ENCODE results near the gene VAV2. TPM values are rescaled to one million over a fixed set of nuclear protein-coding genes. Genes with fewer than 3 reads are reported as not detected.

VAV2 gene
- total RNA-seq, 1 donor from 2014 or later, result 21.0 TPM

DNA sequence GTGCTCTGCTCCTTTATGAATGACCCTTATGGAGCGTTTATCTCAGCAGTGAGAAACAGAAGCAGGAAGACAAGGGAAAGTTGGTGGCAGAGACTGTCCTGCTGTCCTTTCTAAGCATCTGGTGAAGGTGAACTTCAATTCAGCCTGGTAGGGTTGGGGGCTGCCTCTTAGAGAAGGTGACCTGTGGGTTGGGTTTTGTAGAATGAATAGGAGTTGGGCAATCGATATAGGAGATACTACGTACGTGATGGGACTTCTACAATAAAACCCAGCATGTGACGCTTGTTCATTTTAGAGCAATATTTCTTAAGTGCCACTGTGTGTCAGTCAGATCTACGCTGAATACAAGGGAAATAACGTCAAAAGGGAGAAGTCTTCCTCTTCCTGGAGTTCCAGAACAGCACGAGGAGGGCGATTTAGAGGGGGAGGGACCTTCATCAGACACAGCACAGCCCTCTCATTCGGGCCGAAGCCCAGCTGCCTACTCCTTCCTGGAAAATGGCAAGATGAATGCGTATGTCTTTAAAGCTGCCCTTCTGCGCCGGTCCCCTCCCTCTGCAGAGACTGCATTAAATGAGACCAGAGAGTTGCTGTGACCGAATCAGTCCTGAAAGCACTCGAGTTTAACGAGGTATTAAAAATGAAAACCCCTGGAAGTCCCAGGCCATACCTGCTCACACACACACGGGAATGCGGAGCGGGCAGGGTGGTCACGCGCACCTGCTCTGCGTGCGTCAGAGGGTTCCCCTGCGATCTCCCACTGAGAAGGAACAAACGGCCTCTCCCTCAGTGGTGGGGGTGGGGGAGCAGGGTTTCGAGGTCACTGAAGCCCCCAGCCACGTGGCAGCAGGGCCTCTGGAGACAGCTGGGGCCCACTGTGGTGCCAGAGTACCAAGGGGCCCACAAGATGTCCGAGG is 168.7 kb downstream of the VAV2 start:
- DNase-seq (ENCODE audit: low read depth, low spot score), result no peak

DNA sequence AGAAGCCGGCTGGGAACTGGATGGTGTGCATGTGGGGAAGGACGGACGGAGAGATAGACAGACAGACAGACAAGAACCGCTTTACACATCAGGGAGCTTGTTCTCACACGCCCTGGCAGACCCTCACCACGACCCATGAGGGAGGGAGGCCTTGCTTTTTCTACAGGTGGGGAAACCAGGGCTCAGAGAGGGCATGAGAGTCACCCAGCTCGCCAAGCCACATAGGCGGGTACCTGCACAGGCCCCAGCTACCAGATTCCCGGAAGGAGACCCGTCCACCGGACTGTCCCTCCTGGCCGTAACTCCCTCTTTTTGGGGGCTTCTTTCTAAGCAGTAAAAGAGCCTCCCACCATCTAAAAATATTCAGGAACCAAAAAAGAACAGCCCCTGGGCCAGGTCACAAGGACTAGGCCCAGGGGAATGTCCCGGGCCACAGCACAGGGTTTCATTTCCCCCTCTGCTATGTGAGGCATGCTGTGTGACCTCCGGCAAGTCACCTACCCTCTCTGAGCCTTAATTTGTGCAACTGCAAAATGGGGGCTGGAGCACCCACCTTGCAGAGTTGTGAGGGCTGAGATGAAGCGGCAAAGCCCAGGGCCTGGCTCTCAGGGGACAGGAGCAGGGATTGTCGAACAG is 169.6 kb downstream of the VAV2 start:
- no peak for DNase-seq (ENCODE audit: low read depth, low spot score)

DNA sequence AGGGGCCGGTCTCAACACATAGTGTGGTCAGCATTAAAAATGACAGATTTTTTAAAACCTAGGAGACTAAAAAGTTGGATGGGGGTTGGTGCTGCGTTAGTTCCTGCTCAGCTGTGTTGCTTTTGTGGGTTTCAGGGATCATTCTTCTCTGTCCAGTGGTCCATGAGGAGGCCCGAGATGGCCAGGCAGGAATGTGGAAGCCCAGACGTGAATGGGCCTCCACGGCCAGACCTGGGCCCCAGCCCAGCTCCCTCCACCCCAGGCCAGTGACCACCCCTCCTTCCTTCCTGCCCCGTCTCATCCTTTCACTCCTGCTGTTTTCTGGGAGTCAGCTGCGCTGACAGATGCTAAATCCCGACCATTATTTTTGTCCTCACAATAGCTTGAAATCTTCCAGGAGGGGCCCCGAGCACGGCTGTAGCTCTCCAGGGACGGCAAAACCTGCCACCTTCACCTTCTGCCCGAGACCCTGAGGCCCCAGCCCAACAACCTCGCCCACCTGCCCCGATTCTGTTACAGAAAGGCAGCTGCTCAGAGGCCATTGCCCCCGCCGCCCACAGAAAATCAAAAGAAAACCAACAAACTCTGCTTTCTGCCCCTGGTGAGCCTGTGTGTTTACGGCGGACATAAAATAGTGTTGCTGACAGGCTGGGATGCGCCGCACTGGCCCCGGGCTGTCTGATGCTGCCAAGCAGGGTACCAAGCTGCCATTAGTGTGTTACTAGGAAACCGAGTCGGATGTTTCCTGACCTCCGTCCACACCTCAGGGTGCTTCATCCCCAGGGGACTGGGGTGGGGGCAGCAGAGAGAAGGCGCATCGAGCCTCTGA is 170.3 kb downstream of the VAV2 start:
- DNase-seq (ENCODE audit: low read depth, low spot score), result no peak

GRCh38 chr9:133819923-133820322 is 172.2 kb downstream of the VAV2 start:
- no peak for DNase-seq (ENCODE audit: low read depth, low spot score)

GRCh38 chr9:133818444-133818843 is 173.7 kb downstream of the VAV2 start:
- DNase-seq (ENCODE audit: low read depth, low spot score), result no peak

DNA sequence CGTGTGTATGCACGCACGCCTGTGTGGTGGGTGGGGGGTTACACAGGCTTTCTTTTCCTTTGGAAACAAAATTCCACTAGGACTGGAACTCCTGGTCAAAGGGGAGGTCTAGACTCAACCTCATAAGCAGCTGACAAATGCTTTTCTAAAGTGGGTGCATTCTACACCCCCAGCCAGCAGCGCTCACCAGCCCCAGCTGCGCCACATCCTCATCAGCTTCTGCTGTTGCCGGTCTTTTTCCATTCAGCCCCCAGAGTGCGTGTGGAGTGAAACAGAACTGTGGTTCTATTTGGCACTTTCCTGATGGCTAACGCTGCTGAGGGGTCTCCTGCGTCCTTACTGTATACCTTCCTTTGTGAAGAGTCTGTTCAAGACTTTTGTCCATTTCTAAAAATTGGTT is 176.3 kb downstream of the VAV2 start:
- no peak for DNase-seq (ENCODE audit: low read depth, low spot score)

DNA sequence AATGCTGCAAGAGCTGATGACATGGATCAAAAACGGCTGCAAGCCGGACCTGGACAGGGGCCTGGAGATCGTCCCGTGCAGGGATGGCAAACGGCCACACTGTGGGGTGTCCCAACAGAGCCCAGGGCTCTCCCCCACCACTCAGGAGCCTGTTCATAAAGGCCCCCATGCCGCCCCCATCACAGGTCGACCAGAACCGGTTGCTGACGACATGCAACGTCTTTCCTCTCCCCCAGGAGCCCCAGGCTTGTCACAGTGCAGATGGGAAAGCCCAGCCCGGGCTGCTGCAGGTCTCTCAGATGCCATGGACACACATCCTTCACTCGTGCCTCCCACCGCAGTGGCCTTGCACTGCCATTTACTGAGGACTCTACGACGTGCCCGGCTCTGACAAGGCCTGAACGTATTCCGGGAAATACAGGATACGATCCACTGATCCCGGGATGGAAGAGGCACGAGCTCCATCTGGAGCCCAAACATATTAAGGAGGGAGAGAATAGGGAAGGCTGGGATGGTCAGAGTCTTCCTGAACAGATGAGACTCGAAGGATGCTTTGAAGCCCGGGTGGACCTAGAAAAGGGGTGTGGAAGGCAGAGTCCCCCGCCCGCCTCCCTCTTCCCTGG is 177.4 kb downstream of the VAV2 start:
- DNase-seq (ENCODE audit: low read depth, low spot score), result no peak

DNA sequence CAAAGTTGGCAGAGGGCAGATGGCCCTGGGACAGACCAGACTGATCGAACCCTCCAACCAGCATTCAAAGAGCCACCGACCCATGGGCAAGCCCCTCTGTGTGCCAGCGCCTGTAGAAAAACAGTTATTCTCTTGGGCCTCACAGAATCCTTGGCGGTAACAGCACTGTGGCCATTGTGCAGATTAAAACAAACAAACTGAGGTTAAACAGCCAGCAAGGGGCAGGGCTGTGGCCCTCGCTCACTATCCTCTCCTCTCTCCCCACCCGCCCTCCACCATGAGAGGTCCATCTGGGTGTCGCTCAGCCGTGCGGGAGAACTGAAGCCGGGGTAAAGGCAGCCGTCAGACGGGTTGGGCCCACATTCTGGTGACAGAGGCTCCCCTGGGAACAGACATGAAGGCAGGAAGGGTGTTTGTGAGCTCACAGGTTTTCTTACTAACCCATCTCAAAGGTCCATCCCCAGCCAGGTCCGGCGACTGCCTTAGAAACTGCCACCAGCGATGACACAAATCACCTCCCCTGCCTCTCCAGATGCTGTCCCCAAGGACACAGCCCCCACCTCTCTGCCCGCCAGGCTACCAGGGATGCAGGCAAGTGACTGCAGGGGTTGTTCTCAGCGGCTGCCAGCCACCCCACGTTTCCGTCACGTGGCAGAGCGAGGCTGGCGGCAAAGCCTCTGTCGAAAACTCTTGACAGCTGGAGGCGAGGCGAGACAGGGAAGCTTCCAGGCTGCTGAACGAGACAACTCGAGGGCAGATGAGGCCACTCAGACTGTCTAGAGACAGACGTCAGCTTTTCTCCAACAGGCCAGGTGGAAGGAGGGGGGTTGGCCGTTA is 178.2 kb downstream of the VAV2 start:
- no peak for DNase-seq (ENCODE audit: low read depth, low spot score)

DNA sequence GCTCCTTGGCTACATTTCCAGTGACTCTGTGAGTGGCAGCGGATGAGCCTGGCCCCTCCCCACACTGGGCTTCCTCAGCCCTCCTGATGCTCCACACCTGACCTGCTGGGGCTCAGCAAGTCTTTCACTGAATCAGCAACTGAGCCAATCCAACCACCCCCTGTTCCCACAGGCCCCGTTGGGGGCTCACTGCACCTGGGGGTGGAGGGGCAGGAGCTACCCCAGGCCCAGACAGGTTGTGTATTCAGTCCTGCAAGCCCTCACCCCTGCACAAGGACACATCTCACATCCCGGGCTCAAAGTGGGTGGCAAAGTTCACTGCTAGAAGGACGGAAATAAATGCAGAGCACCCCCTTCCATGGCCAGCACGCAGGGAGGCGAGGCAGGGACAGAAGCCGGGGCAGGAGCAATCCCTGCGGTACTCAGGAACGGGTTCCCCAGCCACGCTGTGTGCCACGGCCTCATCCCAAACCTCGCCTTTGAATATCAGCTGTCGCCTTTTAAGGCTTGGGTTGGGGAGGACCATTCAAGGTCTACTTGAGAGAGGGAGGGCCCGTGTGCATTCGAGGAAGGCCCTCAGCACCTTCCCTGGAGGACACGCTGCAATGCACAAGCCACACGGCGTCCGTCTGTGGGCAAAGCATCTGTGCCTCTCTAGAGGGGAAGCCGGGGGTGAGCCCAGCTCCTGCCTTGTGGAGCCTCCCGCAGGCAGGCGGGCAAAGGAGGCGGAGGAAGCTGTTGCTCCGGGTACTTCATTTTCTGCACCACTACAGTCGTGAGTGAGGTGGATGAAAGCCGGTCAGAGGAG is 179.0 kb downstream of the VAV2 start:
- DNase-seq (ENCODE audit: low read depth, low spot score), result no peak

GRCh38 chr9:133812077-133812868 is 179.9 kb downstream of the VAV2 start:
- no peak for DNase-seq (ENCODE audit: low read depth, low spot score)

- no peak for DNase-seq (ENCODE audit: low read depth, low spot score)
Measured at GRCh38 chr9:133811471-133811870, 180.7 kb downstream of the VAV2 start.

DNA sequence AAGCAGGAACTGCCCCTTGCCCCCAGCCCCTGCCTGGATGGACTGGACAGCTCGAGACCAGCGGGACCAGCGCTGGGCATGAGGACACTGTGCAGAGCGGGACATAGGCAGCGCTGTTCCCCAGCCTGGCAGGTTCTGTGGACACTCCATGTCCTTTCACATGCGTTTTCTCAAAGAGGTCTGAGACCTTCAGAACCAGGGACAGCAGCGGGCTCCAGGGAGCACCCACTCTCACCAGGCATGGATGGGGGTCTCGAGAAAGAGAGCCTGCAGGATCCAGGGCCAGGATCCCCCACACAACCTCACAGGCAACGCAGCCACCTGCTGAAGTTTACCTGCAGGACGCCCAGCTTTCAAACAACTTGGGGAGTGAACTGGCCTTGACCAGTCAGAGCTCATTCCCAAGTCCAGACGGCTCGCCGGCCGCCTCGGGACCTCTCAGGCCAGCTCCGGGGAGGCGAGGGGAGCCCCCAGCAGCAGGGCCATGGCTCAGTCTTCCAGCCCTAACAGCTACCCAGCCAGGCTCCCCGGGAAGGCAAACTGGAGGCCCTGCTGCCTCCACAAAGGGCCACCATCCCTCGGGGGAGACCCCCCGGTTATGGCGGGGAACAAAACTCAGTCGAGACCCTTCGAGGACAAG is 181.4 kb downstream of the VAV2 start:
- DNase-seq (ENCODE audit: low read depth, low spot score), result no peak

DNA sequence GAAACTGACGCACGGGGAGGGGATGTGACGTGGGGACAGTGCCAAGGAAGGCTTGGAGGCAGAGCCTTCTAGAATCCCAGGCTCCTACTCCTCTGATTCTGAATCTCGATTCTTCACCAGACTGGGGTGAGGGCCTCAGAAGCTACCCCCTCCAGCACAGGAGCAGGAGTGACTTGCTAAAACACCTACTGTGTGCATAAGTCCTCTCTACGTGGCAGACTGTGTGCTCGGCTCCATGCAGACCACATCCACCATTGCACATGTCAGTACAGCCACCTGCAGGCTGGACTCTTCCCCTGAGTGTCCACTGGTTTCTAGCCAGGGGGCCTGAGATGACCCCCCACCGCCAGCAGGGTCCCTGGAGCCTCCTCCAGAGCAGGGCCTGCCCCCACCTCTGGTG is 182.8 kb downstream of the VAV2 start:
- no peak for DNase-seq (ENCODE audit: low read depth, low spot score)

- no peak for DNase-seq (ENCODE audit: low read depth, low spot score)
Measured at GRCh38 chr9:133807818-133808217, 184.3 kb downstream of the VAV2 start.

DNA sequence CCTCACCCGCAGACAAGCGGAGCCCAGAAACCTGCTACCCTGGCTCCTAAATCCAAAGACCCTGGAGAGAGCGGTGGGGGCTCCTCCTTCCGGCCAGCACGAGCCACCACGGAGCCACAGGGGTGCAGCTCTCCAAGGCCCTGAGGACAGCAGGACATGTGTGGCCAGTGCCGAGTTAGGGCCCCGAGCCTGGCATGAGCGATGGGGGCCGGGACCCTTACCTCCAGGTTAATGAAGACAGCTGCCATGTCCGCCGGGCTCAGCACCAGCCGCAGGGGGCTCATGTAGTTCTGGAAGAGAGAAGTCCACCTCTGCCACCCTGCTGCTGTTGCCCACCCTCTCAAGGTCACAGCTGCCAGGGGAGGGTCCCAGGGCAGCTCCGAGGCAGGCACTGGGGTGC is 185.1 kb downstream of the VAV2 start:
- no peak for DNase-seq (ENCODE audit: low read depth, low spot score)

GRCh38 chr9:133806623-133807010 is 185.5 kb downstream of the VAV2 start:
- no peak for DNase-seq (ENCODE audit: low read depth, low spot score)

DNA sequence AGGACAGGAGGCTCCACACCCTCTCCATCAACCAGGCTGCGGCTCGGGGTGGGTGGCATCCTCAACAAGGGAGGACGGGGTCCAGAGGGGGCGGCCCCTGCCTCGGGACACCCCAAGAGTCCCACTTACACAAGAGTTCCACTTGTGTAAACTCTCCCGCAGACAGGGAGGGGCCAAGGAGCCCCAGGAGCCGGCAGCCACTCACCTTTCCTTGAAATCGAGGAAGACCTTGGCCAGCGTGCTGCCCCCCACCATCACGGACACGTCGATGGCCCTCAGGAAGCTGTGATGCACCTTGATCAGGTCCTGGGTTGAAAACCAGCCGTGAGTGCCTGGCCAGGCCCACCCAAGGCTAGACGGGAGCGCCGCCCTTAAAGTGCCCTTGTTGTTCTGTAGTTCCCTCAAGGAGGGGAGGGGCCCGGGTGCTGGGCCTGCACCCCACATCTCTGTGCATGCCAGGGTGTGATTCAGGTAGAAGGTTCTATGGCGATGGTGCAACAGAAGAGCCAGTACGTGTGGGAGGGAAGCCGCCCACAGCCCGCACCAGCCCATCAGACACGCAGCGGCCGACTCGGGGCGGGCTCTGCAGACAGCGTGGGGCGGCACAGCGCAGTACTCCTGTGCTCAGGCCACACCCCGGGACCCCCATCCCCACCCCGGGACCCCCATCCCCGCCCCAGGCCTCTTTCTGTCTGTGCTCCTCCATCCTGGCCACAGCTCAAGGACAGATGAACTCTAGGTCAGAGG is 186.1 kb downstream of the VAV2 start:
- DNase-seq (ENCODE audit: low read depth, low spot score), result no peak

- no peak for DNase-seq (ENCODE audit: low read depth, low spot score)
Measured at GRCh38 chr9:133804199-133804598, 187.9 kb downstream of the VAV2 start.

Data from pulmonary artery endothelial cell (primary cell).